ENCODE measurements around the gene CSRNP3.

CSRNP3 gene

DNA sequence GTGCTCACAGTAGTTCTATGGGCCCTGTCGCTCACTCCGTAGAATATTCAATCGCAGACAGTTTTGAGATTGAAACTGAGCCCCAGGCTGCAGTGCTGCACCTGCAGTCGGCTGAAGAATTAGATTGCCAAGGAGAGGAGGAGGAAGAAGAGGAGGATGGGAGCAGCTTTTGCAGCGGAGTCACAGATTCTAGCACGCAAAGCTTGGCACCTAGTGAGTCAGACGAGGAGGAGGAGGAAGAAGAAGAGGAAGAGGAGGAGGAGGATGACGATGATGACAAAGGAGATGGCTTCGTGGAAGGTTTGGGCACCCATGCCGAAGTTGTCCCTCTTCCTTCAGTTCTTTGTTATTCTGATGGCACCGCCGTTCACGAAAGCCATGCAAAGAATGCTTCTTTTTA lies 209.4 kb downstream of the CSRNP3 start:
- TF ChIP-seq, protein P1, sequence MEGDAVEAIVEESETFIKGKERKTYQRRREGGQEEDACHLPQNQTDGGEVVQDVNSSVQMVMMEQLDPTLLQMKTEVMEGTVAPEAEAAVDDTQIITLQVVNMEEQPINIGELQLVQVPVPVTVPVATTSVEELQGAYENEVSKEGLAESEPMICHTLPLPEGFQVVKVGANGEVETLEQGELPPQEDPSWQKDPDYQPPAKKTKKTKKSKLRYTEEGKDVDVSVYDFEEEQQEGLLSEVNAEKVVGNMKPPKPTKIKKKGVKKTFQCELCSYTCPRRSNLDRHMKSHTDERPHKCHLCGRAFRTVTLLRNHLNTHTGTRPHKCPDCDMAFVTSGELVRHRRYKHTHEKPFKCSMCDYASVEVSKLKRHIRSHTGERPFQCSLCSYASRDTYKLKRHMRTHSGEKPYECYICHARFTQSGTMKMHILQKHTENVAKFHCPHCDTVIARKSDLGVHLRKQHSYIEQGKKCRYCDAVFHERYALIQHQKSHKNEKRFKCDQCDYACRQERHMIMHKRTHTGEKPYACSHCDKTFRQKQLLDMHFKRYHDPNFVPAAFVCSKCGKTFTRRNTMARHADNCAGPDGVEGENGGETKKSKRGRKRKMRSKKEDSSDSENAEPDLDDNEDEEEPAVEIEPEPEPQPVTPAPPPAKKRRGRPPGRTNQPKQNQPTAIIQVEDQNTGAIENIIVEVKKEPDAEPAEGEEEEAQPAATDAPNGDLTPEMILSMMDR (conservative IDR thresholded peaks at IDR 0.05; ENCODE audit: low read depth, low read length): no peak
- no peak overlapping the region for H3K4me3 ChIP-seq (ENCODE audit: low read depth, low read length)
- no peak for DNase-seq (ENCODE audit: low read depth)

DNA sequence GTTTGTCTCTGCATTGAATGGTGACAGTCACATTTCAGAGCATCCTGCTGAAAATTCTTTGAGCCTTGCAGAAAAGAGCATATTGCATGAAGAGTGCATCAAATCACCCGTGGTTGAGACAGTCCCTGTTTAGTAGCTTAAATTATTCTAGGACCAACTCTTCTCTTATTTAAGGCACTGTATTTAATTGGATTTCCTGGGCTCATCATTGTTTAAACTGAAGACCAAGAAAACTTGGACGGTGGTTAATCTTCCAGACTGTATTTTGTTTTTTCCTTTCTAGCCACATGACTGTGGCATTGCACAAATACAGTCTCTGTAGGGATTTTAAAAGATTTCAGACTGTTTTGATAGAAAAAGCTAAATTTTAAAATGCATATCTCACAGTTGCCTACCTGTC lies 210.1 kb downstream of the CSRNP3 start:
- DNase-seq (ENCODE audit: low read depth): no peak
- no peak overlapping the region for H3K4me3 ChIP-seq (ENCODE audit: low read depth, low read length)
- TF ChIP-seq, protein P1 (conservative IDR thresholded peaks at IDR 0.05; ENCODE audit: low read depth, low read length): no peak

DNA sequence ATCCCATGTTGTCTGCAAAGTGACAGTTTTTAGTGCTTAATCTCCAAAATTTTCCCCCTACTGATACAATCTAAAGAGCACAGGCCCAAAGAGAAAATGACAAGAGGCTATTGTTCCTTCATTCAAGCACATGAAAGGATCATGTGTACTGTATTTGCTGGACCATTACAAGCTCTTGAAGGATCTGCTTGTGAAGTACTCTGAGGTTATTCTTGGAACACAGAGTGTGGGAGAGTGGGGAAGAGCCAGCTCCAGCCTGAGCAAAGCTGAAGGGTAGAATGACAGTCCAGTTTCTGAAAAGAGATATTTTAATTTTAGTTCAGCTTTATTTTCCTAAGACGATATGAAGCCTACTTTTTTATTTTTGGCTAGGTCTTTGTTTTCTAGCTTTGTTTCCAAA lies 212.3 kb downstream of the CSRNP3 start:
- no peak overlapping the region for H3K4me3 ChIP-seq (ENCODE audit: low read depth, low read length)
- DNase-seq (ENCODE audit: low read depth): no peak
- TF ChIP-seq, protein P1 (conservative IDR thresholded peaks at IDR 0.05; ENCODE audit: low read depth, low read length): no peak

DNA sequence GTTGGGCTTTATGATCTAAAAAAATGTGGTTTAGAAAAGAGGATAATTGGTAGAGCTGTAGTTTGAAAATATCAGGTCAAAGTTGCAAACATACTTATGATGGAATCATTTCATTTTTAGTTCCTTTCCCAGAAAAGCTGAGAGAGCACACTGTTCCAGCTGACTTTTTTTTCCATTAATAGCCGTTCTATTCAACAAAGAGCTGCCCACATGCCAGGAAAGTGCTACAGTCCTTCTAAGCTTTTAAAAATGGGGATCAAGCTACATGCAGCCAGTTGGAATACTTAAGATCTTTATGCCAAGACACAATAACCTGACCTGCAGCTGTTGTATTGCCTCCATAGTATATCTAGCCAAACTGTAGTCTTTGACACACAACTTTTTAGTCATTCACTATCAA lies 213.0 kb downstream of the CSRNP3 start:
- no peak for DNase-seq (ENCODE audit: low read depth)
- TF ChIP-seq, protein P1 (conservative IDR thresholded peaks at IDR 0.05; ENCODE audit: low read depth, low read length): no peak
- no peak overlapping the region for H3K4me3 ChIP-seq (ENCODE audit: low read depth, low read length)

DNA sequence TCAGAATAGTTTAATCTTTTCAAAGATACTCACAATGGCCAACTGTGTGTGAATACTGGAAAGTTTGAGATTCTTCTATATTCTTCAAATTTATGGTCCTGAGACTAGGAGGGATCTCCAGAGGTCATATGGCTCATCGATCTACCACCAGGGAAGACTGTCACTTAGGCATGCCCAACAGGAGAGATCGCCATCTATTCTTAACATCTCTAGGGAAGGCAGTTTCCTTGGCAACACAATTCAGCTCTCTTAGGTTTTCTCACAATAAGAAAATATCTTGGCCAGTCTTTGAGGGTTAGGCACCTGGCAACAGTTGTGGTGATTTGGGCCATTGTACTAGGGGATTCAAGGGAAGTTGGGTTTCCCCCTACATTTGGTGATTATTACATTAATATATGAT lies 217.3 kb downstream of the CSRNP3 start:
- no peak for DNase-seq (ENCODE audit: low read depth)
- TF ChIP-seq, protein P1 (conservative IDR thresholded peaks at IDR 0.05; ENCODE audit: low read depth, low read length): no peak
- H3K4me3 ChIP-seq (ENCODE audit: low read depth, low read length): no peak overlapping the region

DNA sequence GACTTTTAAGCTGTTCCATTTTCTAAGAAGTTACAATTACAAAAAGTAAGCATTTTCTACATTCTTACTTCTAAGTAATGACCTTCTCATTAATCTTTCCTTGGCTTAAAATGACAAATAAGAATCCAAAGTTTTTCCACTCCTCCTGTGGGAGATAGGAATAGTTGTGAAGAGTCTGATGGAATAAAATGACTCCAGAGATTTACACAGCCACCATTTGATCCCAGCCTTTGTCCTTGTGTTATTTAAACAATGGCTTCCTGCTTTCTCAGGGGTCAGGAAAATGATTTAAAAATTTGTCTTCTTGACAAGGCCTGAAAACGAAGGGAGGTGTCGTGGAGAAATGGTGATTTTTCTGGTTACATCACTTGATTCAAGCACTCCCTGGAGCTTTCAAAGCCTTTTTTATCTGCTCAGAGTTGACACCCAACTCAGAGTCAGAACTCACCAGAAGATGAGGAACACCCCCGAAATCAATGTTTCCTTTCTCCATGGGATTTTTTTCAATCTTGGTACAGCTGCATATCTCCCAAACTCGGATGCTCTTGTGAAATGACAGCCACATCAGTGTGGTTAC lies 218.0 kb downstream of the CSRNP3 start:
- no peak for DNase-seq (ENCODE audit: low read depth)
- TF ChIP-seq, protein P1 (conservative IDR thresholded peaks at IDR 0.05; ENCODE audit: low read depth, low read length): no peak

DNA sequence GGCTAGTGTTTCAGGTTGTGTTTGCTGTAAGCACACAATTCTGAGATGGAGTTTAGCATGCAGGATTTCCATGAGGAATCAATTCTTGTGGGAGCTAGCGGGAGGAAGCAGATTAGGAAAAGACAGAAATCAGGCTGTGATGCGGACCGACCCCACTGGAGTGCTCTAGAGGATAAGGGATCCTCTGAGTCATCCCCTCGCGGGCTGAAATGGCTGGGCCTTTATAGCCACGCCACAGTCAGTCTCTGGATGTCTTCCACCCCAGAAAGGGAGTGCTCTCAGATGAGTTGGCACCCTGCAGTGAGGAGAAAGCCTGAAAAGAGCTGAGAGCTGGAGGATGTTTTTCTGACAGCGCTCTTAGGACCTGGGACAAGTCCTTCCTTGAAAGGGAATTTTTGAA lies 222.1 kb downstream of the CSRNP3 start:
- DNase-seq (ENCODE audit: low read depth): peak; percentile 59
- TF ChIP-seq, protein P1 (conservative IDR thresholded peaks at IDR 0.05; ENCODE audit: low read depth, low read length): peak; percentile 6
- no peak overlapping the region for H3K4me3 ChIP-seq (ENCODE audit: low read depth, low read length)

More for the DNA sequence above, 218.0 kb downstream of the CSRNP3 start:
- H3K4me3 ChIP-seq (ENCODE audit: low read depth, low read length): no peak overlapping the region
